A549 (cell line): ENCODE measurements around the gene WSCD2. TPM values are rescaled to one million over a fixed set of nuclear protein-coding genes. Genes with fewer than 3 reads are reported as not detected.

ENCODE experiments used
- ATAC-seq, 2 experiments: fragments of 200-7000 bp in 1 of 2; fragments of >200 bp in 1 of 2; cut with Nextera tagmentation in 1 of 2; cut with Tn5 transposase in 1 of 2; 3 replicates each; pipeline versions ENCODE4 v1.8.0 to v1.9.1; 2018 to 2020; ENCODE audit warnings: mild to moderate bottlenecking in 1 of 2, moderate library complexity in 1 of 2
- CTCF ChIA-PET: fragments of 300-600 bp; sonication (Branson Sonifier 250); formaldehyde crosslinking; extraction: SDS; loops from one replicate; lab custom pipeline; 2021; ENCODE audit warnings: antibody characterized with exemption, inconsistent platforms; lab: Yijun Ruan, JAX
- POLR2A ChIA-PET: fragments of 350-600 bp; formaldehyde crosslinking; extraction: SDS; loops from one replicate; lab custom pipeline; 2021; ENCODE audit warnings: antibody characterized with exemption, inconsistent platforms; lab: Yijun Ruan, JAX
- DNase-seq, 2 experiments: peaks; one replicate each; pipeline versions ENCODE4 v3.0.0 to v3.0.0-alpha.2; 2011 to 2016; ENCODE audit warnings: low read depth in 1 of 2, low spot score in 1 of 2
- FAIRE-seq: peaks from 2 replicates; lab custom pipeline; 2011; peaks lifted over from hg19 to GRCh38; lab: Jason Lieb, UNC
- H3K27ac ChIP-seq, 2 experiments: fragments of >200 bp; sonication (Bioruptor Twin); formaldehyde crosslinking; 3 replicates each; pipeline ENCODE4 v1.5.1; 2016 to 2017
- H3K4me1 ChIP-seq: fragments of >200 bp; sonication (Bioruptor Twin); formaldehyde crosslinking; 3 replicates; pipeline ENCODE4 v1.6.1; 2016
- H3K4me2 ChIP-seq: fragments of >200 bp; sonication (Bioruptor Twin); formaldehyde crosslinking; 3 replicates; pipeline ENCODE4 v1.6.1; 2016
- H3K4me3 ChIP-seq: fragments of >200 bp; sonication (Bioruptor Twin); formaldehyde crosslinking; 3 replicates; pipeline ENCODE4 v1.5.1; 2016
- H3K9me3 ChIP-seq: fragments of >200 bp; sonication (Bioruptor Twin); formaldehyde crosslinking; 3 replicates; pipeline ENCODE4 v1.6.1; 2016
- CBX8 ChIP-seq: fragments of 200-600 bp; sonication (generic); IDR thresholded peaks from 2 replicates; pipeline ENCODE4 v1.6.1; 2016
- CEBPB ChIP-seq, 2 experiments: fragments of >200 bp in 1 of 2; sonication (Bioruptor Twin) in 1 of 2; formaldehyde crosslinking in 1 of 2; IDR thresholded peaks; 2 replicates each; pipeline ENCODE4 v1.6.1; 2012 to 2016
- CTCF ChIP-seq: fragments of >200 bp; sonication (Bioruptor Twin); formaldehyde crosslinking; IDR thresholded peaks from 3 replicates; pipeline ENCODE4 v1.5.1; 2016
- ESRRA ChIP-seq: fragments of 150-350 bp; IDR thresholded peaks from 2 replicates; pipeline ENCODE4 v1.6.1; 2014; ENCODE audit warnings: mild to moderate bottlenecking, low read length, borderline replicate concordance
- FOSB ChIP-seq: fragments of 250-450 bp; sonication (Bioruptor Pico); IDR thresholded peaks from 2 replicates; pipeline ENCODE4 v1.5.0; 2020; ENCODE audit warnings: mild to moderate bottlenecking, moderate library complexity
- KDM5A ChIP-seq: fragments of 200-600 bp; sonication (generic); IDR thresholded peaks from 2 replicates; pipeline ENCODE4 v1.6.1; 2016; ENCODE audit warnings: antibody characterized with exemption, mild to moderate bottlenecking
- MAFK ChIP-seq: fragments of 450-650 bp; IDR thresholded peaks from 2 replicates; pipeline ENCODE4 v1.6.1; 2014; ENCODE audit not compliant: partially characterized antibody
- NR3C1 ChIP-seq: fragments of >200 bp; sonication (Bioruptor Twin); formaldehyde crosslinking; IDR thresholded peaks from 3 replicates; pipeline ENCODE4 v1.6.1; 2017
- PHF8 ChIP-seq: fragments of 200-600 bp; sonication (generic); IDR thresholded peaks from 2 replicates; pipeline ENCODE4 v1.6.1; 2016; ENCODE audit warnings: low read depth, mild to moderate bottlenecking, antibody characterized with exemption, moderate library complexity, borderline replicate concordance
- POLR2A ChIP-seq: IDR thresholded peaks from 2 replicates; pipeline ENCODE4 v1.6.1; 2012; ENCODE audit warnings: mild to moderate bottlenecking, low read length
- POLR2AphosphoS2 ChIP-seq: conservative IDR thresholded peaks from 2 replicates; pipeline ENCODE4 v1.6.1; 2012; ENCODE audit warnings: low read length, improper control_type of control experiment, inconsistent platforms
- RCOR1 ChIP-seq: fragments of 150-350 bp; IDR thresholded peaks from 2 replicates; pipeline ENCODE4 v1.6.1; 2014; ENCODE audit warnings: antibody characterized with exemption, low read length, low read depth
- REST ChIP-seq: fragments of 200-600 bp; sonication (generic); IDR thresholded peaks from 2 replicates; pipeline ENCODE4 v1.6.1; 2016; ENCODE audit warnings: antibody characterized with exemption, mild to moderate bottlenecking, moderate library complexity
- RFX5 ChIP-seq: fragments of 450-650 bp; IDR thresholded peaks from 2 replicates; pipeline ENCODE4 v1.7.1; 2014; ENCODE audit warnings: antibody characterized with exemption, mild to moderate bottlenecking, moderate library complexity
- RNF2 ChIP-seq: fragments of 200-600 bp; sonication (generic); IDR thresholded peaks from 2 replicates; pipeline ENCODE4 v1.6.1; 2016; ENCODE audit warnings: low read depth, mild to moderate bottlenecking, antibody characterized with exemption, moderate library complexity, borderline replicate concordance
- SREBF2 ChIP-seq: fragments of 450-650 bp; IDR thresholded peaks from 2 replicates; pipeline ENCODE4 v1.6.1; 2014; ENCODE audit warnings: mild to moderate bottlenecking, moderate library complexity
- ZC3H11A ChIP-seq: fragments of 450-650 bp; IDR thresholded peaks from 2 replicates; pipeline ENCODE4 v1.6.1; 2014; ENCODE audit warnings: antibody characterized with exemption, mild to moderate bottlenecking
- ZFP36 ChIP-seq: fragments of 450-650 bp; IDR thresholded peaks from 2 replicates; pipeline ENCODE4 v1.6.1; 2014; ENCODE audit warnings: borderline replicate concordance; ENCODE audit not compliant: partially characterized antibody
- ZSCAN20 ChIP-seq: fragments of 250-450 bp; sonication (Bioruptor Pico); IDR thresholded peaks from 2 replicates; pipeline ENCODE4 v1.8.0; 2022; ENCODE audit warnings: mild to moderate bottlenecking, moderate library complexity
- WGBS: methylation state at CpG from one replicate; pipeline ENCODE4 v1.1.6; 2017; ENCODE audit errors: missing lambda C conversion rate; 5-methylcytosine and 5-hydroxymethylcytosine counted together
- polyA plus RNA-seq, 4 experiments: library from polyadenylated mRNA; depleted of rRNA in 3 of 4; stranded (reverse); fragments of >200 nt; fragmentation: RNase III in 1 of 4; extraction: RNeasy Plus Mini Kit Qiagen cat#74134 plus additional on column Dnase treatment in 1 of 4; gene quantifications; 2 replicates in 3 of 4; 3 replicates in 1 of 4; pipeline ENCODE4 v1.2.3, GENCODE V29; 2011 to 2017
- TF ChIP-seq, protein P1 (sequence below): fragments of 250-450 bp; sonication (Bioruptor Pico); IDR thresholded peaks from 2 replicates; pipeline ENCODE4 v1.5.0; 2021; ENCODE audit warnings: mild to moderate bottlenecking, moderate library complexity, borderline replicate concordance

WSCD2 gene
- polyA plus RNA-seq, 2 of the 4 experiments (the other 2 are of a cell fraction), result not detected

DNA sequence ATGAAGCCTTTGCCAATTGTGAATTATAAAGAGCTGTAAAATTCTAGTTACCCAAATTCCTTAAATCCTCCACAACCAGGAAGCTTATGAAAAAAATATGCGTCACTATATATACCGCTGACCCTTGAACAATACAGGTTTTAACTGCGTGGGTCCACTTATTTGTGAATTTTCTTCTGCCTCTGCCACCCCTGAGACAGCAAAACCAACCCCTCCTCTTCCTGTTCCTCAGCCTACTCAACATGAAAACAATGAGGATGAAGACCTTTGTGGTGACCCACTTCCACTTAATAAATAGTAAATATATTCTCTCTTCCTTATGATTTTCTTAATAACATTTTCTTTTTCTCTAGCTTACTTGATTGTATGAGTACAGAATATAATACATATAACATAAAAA, 167.9 kb downstream of the WSCD2 start (continued):
- TF ChIP-seq CTCF, result no peak
- TF ChIP-seq MAFK, result no peak
- no peak for TF ChIP-seq RFX5
- TF ChIP-seq CEBPB (IDR thresholded peaks at IDR 0.05), result no peak

GRCh38 chr12:108297424-108297823, 168.3 kb downstream of the WSCD2 start:
- Histone ChIP-seq H3K9me3 (no peaks in the 10 kb centered on the region), H3K27ac (no peak overlapping the region), H3K4me2 (no peak overlapping the region), H3K4me3 (no peak overlapping the region), H3K4me1 (peaks cover 4% of the 10 kb centered on the region; the same call in 2 of the 3 replicates)
- FAIRE-seq (no peak), DNase-seq (no peak), ATAC-seq (no peak)
- 52% methylated on average over 2 of the region's 2 CpGs for WGBS
- TF ChIP-seq NR3C1, result no peak
- TF ChIP-seq POLR2AphosphoS2, result no peak
- TF ChIP-seq ZFP36, result peak; percentile 34
- ChIA-PET POLR2A (no interaction called here), CTCF (interaction anchor here (1.1 to 1.7 kb wide), 4 partner anchors 10 to 321 kb away, joined by 3 to 4 read pairs (median 3); no protein-coding TSS in a partner anchor)

DNA sequence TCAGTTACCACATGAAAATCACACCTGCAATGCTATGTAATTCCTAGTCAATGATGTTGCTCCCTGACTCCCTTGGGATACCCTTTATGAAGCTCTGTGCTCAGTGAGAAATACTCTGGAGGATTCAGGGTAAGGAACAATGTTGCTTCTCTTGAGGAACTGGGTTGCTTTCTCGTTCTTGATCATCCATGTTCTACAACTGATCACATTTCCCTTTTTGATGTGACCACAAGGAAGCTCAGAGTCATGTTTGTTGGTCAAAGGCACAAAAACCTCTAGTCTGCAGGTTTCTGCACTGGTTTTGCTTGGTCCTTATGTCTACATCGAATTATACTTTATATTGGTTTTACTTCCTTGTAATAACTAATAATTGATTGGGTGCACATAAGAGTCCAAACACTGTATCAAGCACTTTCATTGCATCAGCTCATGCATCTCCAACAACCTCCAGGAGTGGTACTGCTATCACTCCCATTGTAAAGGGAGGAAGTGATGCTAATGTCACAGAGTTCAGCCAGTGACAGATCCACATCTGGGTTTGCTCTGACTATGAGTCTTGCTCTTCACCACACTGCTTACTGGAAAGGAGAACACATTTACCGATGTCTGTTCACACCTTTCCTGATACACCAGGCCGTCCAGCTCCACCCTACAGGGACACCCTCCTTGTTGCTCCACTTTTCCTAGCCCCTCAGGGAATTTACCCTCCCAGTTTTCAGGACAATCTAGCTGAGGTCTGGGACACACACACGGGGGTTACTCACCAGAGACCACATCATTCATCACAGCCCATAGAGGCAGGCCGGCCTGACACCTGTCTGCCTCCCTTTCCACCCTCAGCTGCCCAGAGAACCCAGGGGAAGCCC, 169.0 kb downstream of the WSCD2 start:
- Histone ChIP-seq H3K27ac (no peak overlapping the region), H3K4me3 (no peak overlapping the region), H3K9me3 (no peaks in the 10 kb centered on the region), H3K4me2 (no peak overlapping the region), H3K4me1 (peaks cover 11% of the 10 kb centered on the region; the same call in 2 of the 3 replicates)
- ChIA-PET POLR2A (no interaction called here), CTCF (interaction anchor here (1.1 to 1.6 kb wide), 3 partner anchors 11 to 320 kb away, joined by 3 read pairs; no protein-coding TSS in a partner anchor)
- ATAC-seq (no peak), FAIRE-seq (no peak), DNase-seq (no peak)
- WGBS, result 22% methylated on average over 6 of the region's 6 CpGs
- TF ChIP-seq CBX8, result no peak
- no peak for TF ChIP-seq RCOR1
- no peak for TF ChIP-seq FOSB (CRISPR knock-in tag)
- TF ChIP-seq ZSCAN20 (CRISPR knock-in tag), result no peak
- no peak for TF ChIP-seq ZFP36
- no peak for TF ChIP-seq ZC3H11A
- TF ChIP-seq PHF8, result no peak
- no peak for TF ChIP-seq SREBF2

- ChIA-PET CTCF (interaction anchor here (1.6 kb wide), 1 partner anchor 319 kb away, joined by 3 read pairs; no protein-coding TSS in a partner anchor), POLR2A (no interaction called here)
- Histone ChIP-seq H3K4me2 (no peak overlapping the region), H3K4me1 (peaks cover 13% of the 10 kb centered on the region; the same call in 2 of the 3 replicates), H3K4me3 (no peak overlapping the region), H3K9me3 (no peaks in the 10 kb centered on the region), H3K27ac (no peak overlapping the region)
- DNase-seq (no peak), ATAC-seq (no peak), FAIRE-seq (no peak)
- 37% methylated on average over 5 of the region's 6 CpGs for WGBS
- no peak for TF ChIP-seq REST
- TF ChIP-seq, protein P1, sequence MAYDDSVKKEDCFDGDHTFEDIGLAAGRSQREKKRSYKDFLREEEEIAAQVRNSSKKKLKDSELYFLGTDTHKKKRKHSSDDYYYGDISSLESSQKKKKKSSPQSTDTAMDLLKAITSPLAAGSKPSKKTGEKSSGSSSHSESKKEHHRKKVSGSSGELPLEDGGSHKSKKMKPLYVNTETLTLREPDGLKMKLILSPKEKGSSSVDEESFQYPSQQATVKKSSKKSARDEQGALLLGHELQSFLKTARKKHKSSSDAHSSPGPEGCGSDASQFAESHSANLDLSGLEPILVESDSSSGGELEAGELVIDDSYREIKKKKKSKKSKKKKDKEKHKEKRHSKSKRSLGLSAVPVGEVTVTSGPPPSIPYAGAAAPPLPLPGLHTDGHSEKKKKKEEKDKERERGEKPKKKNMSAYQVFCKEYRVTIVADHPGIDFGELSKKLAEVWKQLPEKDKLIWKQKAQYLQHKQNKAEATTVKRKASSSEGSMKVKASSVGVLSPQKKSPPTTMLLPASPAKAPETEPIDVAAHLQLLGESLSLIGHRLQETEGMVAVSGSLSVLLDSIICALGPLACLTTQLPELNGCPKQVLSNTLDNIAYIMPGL (CRISPR knock-in tag), result no peak
- TF ChIP-seq KDM5A, result no peak
- TF ChIP-seq POLR2A, result no peak
- TF ChIP-seq CTCF, result no peak
- no peak for TF ChIP-seq ZFP36
- no peak for TF ChIP-seq RNF2
- TF ChIP-seq RCOR1, result no peak
- TF ChIP-seq PHF8, result no peak
- no peak for TF ChIP-seq ESRRA
These were observed 169.7 kb downstream of the WSCD2 start for GRCh38 chr12:108298761-108299275.
